ENCODE data around the gene VCL.
A peak's percentile ranks its signal among the peaks of the same experiment; 100 is the strongest.
"Not testable (repeated sequence)": the region's sequence is repeated elsewhere in the genome, so short reads cannot be mapped to it uniquely, and the experiment has no call there.

Gene VCL

GRCh38 chr10:74146980-74147379 lies 149.1 kb downstream of the VCL start:
- H3K9ac ChIP-seq (ENCODE audit: low read length); H3K27me3 ChIP-seq (ENCODE audit: control insufficient read depth in 1 of 2, insufficient read depth in 2 of 2, low read length in 2 of 2); H3K9me3 ChIP-seq (ENCODE audit: low read length); H3K4me3 ChIP-seq (ENCODE audit: low read depth in 1 of 2, low read length in 2 of 2); H3K27ac ChIP-seq (ENCODE audit: low read depth, low read length); H3K36me3 ChIP-seq (ENCODE audit: insufficient read depth, low read length): not testable (repeated sequence)
- H3K4me1 ChIP-seq (ENCODE audit: insufficient read depth, low read length), result peaks cover 48% of the 10 kb centered on the region

- peak within 1 kb of the TSS; percentile 95 for H3K9ac ChIP-seq (ENCODE audit: low read length)
- peak within 1 kb of the TSS; percentile 90 to 96 for H3K4me3 ChIP-seq (ENCODE audit: low read depth in 1 of 2, low read length in 2 of 2)
- peak within 1 kb of the TSS; percentile 95 for H3K27ac ChIP-seq (ENCODE audit: low read depth, low read length)
- no peaks in the 10 kb centered on the region for H3K9me3 ChIP-seq (ENCODE audit: low read length)
- peaks cover 46% of the 10 kb centered on the region for H3K4me1 ChIP-seq (ENCODE audit: insufficient read depth, low read length)
- H3K36me3 ChIP-seq (ENCODE audit: insufficient read depth, low read length), result no peaks in the 10 kb centered on the region
- H3K27me3 ChIP-seq (ENCODE audit: control insufficient read depth in 1 of 2, insufficient read depth in 2 of 2, low read length in 2 of 2), result no peaks in the 10 kb centered on the region
These were observed 152.5 kb downstream of the VCL start, which contains the start of gene AP3M1 for GRCh38 chr10:74150204-74150989. TSS of gene AP3M1 (minus strand) at chr10:74150828. CDS start at chr10:74138379, 12,449 bp downstream.

- Histone ChIP-seq H3K27ac (ENCODE audit: low read depth, low read length) (peak within 1 kb of the TSS; percentile 95), H3K27me3 (ENCODE audit: control insufficient read depth in 1 of 2, insufficient read depth in 2 of 2, low read length in 2 of 2) (no peaks in the 10 kb centered on the region), H3K4me1 (ENCODE audit: insufficient read depth, low read length) (peaks cover 38% of the 10 kb centered on the region), H3K9me3 (ENCODE audit: low read length) (no peaks in the 10 kb centered on the region), H3K9ac (ENCODE audit: low read length) (peak within 1 kb of the TSS; percentile 95), H3K36me3 (ENCODE audit: insufficient read depth, low read length) (no peaks in the 10 kb centered on the region), H3K4me3 (ENCODE audit: low read depth in 1 of 2, low read length in 2 of 2) (peak within 1 kb of the TSS; percentile 90 to 96)
These were observed 153.3 kb downstream of the VCL start, which contains the start of gene ADK for GRCh38 chr10:74150990-74151878. TSS of gene ADK (plus strand) at chr10:74151221. CDS start at chr10:74151279, 58 bp downstream.

- Histone ChIP-seq H3K27me3 (ENCODE audit: control insufficient read depth in 1 of 2, insufficient read depth in 2 of 2, low read length in 2 of 2) (no peaks in the 10 kb centered on the region), H3K4me3 (ENCODE audit: low read depth in 1 of 2, low read length in 2 of 2) (peak overlapping the region; percentile 90 to 96), H3K9ac (ENCODE audit: low read length) (peak overlapping the region; percentile 66), H3K9me3 (ENCODE audit: low read length) (no peaks in the 10 kb centered on the region), H3K27ac (ENCODE audit: low read depth, low read length) (peak overlapping the region; percentile 95), H3K4me1 (ENCODE audit: insufficient read depth, low read length) (peaks cover 41% of the 10 kb centered on the region), H3K36me3 (ENCODE audit: insufficient read depth, low read length) (no peaks in the 10 kb centered on the region)
These were observed 154.2 kb downstream of the VCL start for GRCh38 chr10:74151879-74152722.

DNA sequence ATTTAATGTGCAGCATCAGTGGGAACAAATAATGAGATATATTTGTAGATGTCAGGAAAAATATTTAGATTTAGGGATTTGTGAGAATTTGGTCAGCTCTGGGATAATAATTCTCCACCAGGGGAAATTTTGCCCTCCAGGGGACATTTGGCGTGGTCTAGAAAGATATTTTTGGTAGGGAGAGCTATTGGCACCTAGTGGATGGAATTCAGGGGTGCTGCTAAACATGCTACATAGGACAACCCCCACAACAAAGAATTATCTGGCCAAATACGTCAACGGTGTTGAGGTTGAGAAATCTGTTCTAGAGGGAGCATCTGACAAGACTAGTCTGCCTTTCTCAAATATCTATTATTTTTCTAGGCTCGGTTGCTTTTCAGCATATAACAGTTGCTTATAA lies 155.2 kb downstream of the VCL start:
- Histone ChIP-seq H3K9ac (ENCODE audit: low read length) (no peak overlapping the region), H3K4me1 (ENCODE audit: insufficient read depth, low read length) (peaks cover 42% of the 10 kb centered on the region), H3K9me3 (ENCODE audit: low read length) (no peaks in the 10 kb centered on the region), H3K27me3 (ENCODE audit: control insufficient read depth in 1 of 2, insufficient read depth in 2 of 2, low read length in 2 of 2) (no peaks in the 10 kb centered on the region), H3K36me3 (ENCODE audit: insufficient read depth, low read length) (no peaks in the 10 kb centered on the region), H3K4me3 (ENCODE audit: low read depth in 1 of 2, low read length in 2 of 2) (no peak overlapping the region), H3K27ac (ENCODE audit: low read depth, low read length) (no peak overlapping the region)

GRCh38 chr10:74153676-74154075 lies 155.8 kb downstream of the VCL start:
- no peaks in the 10 kb centered on the region for H3K36me3 ChIP-seq (ENCODE audit: insufficient read depth, low read length)
- no peaks in the 10 kb centered on the region for H3K9me3 ChIP-seq (ENCODE audit: low read length)
- no peaks in the 10 kb centered on the region for H3K27me3 ChIP-seq (ENCODE audit: control insufficient read depth in 1 of 2, insufficient read depth in 2 of 2, low read length in 2 of 2)
- H3K4me3 ChIP-seq (ENCODE audit: low read depth in 1 of 2, low read length in 2 of 2), result no peak overlapping the region
- H3K4me1 ChIP-seq (ENCODE audit: insufficient read depth, low read length), result peaks cover 38% of the 10 kb centered on the region
- H3K27ac ChIP-seq (ENCODE audit: low read depth, low read length), result no peak overlapping the region
- no peak overlapping the region for H3K9ac ChIP-seq (ENCODE audit: low read length)

DNA sequence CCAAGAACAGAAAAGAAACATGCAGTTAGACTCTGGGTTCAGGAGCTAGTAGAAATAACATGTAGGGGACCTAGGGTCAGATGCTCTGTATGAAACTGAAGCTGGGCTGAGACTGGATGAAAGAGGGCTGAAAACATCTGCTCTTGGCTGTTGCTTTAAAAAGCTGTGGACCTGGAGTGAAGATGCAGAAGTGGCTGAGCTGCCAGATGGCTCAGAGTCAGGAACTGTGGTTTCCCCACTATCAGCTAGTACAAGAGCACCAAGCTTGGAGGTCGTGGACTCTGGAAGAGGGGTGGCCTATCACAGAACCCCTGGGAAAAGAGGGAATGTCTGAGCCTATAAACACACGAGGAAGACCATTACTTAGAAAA lies 159.0 kb downstream of the VCL start:
- no peaks in the 10 kb centered on the region for H3K9me3 ChIP-seq (ENCODE audit: low read length)
- H3K9ac ChIP-seq (ENCODE audit: low read length), result no peak overlapping the region
- peaks cover 25% of the 10 kb centered on the region for H3K4me1 ChIP-seq (ENCODE audit: insufficient read depth, low read length)
- H3K27ac ChIP-seq (ENCODE audit: low read depth, low read length), result no peak overlapping the region
- H3K36me3 ChIP-seq (ENCODE audit: insufficient read depth, low read length), result no peaks in the 10 kb centered on the region
- no peaks in the 10 kb centered on the region for H3K27me3 ChIP-seq (ENCODE audit: control insufficient read depth in 1 of 2, insufficient read depth in 2 of 2, low read length in 2 of 2)
- H3K4me3 ChIP-seq (ENCODE audit: low read depth in 1 of 2, low read length in 2 of 2), result no peak overlapping the region

- H3K27me3 ChIP-seq (ENCODE audit: control insufficient read depth in 1 of 2, insufficient read depth in 2 of 2, low read length in 2 of 2), result no peaks in the 10 kb centered on the region
- peaks cover 10% of the 10 kb centered on the region for H3K4me1 ChIP-seq (ENCODE audit: insufficient read depth, low read length)
- H3K9me3 ChIP-seq (ENCODE audit: low read length), result no peaks in the 10 kb centered on the region
- H3K27ac ChIP-seq (ENCODE audit: low read depth, low read length), result no peak overlapping the region
- H3K36me3 ChIP-seq (ENCODE audit: insufficient read depth, low read length), result no peaks in the 10 kb centered on the region
- no peak overlapping the region for H3K4me3 ChIP-seq (ENCODE audit: low read depth in 1 of 2, low read length in 2 of 2)
- H3K9ac ChIP-seq (ENCODE audit: low read length), result no peak overlapping the region
These were observed 162.1 kb downstream of the VCL start for GRCh38 chr10:74160013-74160412.

GRCh38 chr10:74163319-74164068 lies 165.6 kb downstream of the VCL start:
- H3K4me1 ChIP-seq (ENCODE audit: insufficient read depth, low read length), result no peaks in the 10 kb centered on the region
- no peaks in the 10 kb centered on the region for H3K36me3 ChIP-seq (ENCODE audit: insufficient read depth, low read length)
- H3K9ac ChIP-seq (ENCODE audit: low read length), result no peak overlapping the region
- H3K27ac ChIP-seq (ENCODE audit: low read depth, low read length), result no peak overlapping the region
- no peaks in the 10 kb centered on the region for H3K9me3 ChIP-seq (ENCODE audit: low read length)
- no peak overlapping the region for H3K4me3 ChIP-seq (ENCODE audit: low read depth in 1 of 2, low read length in 2 of 2)
- no peaks in the 10 kb centered on the region for H3K27me3 ChIP-seq (ENCODE audit: control insufficient read depth in 1 of 2, insufficient read depth in 2 of 2, low read length in 2 of 2)

DNA sequence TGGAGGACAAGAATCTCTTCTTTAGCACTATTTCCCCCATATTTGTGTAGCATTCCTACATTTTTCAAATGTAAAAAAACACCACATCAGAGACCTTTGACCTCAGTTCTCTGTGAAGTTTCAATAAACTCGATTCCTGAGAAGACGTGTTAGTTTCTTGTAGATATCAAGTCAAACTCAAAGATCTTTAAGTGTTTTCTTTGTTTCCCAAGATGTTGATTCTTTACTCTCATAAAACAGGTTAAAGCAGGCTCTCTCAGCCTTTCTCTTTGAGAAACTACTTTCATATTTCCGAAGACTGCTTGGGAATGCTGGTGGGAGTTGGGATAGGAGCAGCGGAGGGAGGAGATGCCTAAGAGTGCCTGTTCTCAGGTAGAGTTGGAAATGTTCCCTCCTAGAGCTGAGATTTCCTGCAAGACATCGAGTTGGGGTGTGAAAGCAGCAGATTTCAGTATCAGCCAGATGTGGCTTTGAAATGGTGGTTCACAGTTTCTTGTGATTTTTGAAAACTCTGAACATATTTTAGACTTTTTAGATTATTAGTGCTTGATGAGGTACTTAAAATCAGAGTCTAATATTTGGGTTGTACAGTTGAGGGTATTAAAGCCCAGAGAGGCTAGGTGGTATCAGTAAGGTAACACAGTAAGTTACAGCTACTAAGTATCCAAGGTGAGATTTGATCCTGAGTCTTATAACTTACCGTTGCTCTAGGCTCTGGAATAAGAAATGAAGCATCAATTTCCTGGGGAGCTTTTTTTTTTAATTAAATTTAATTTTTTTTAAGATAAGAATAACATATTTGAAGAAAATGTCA lies 167.0 kb downstream of the VCL start:
- Histone ChIP-seq H3K36me3 (ENCODE audit: insufficient read depth, low read length) (no peaks in the 10 kb centered on the region), H3K4me3 (ENCODE audit: low read depth in 1 of 2, low read length in 2 of 2) (no peak overlapping the region), H3K9me3 (ENCODE audit: low read length) (no peaks in the 10 kb centered on the region), H3K4me1 (ENCODE audit: insufficient read depth, low read length) (no peaks in the 10 kb centered on the region), H3K9ac (ENCODE audit: low read length) (no peak overlapping the region), H3K27ac (ENCODE audit: low read depth, low read length) (no peak overlapping the region), H3K27me3 (ENCODE audit: control insufficient read depth in 1 of 2, insufficient read depth in 2 of 2, low read length in 2 of 2) (no peaks in the 10 kb centered on the region)
